H9 (cell line): ENCODE results near the gene LCNL1. TPM values are rescaled to one million over a fixed set of nuclear protein-coding genes. Genes with fewer than 3 reads are reported as not detected.

Experiments
- DNase-seq: peaks from one replicate; pipeline ENCODE4 v3.0.0-alpha.2; 2017
- H2AFZ ChIP-seq: one replicate; pipeline ENCODE4 v1.6.1; 2013; ENCODE audit warnings: mild to moderate bottlenecking, low read length, control low read depth, moderate library complexity
- H2AK5ac ChIP-seq: 2 replicates; pipeline ENCODE4 v1.6.1; 2013; ENCODE audit warnings: low read length, control low read depth, mixed read lengths; ENCODE audit not compliant: insufficient read length
- H2BK120ac ChIP-seq: one replicate; pipeline ENCODE4 v1.6.1; 2013; ENCODE audit warnings: low read depth, mild to moderate bottlenecking, low read length, control low read depth, inconsistent platforms; ENCODE audit not compliant: poor library complexity, severe bottlenecking
- H2BK12ac ChIP-seq: 2 replicates; pipeline ENCODE4 v1.6.1; 2013; ENCODE audit warnings: low read length, control low read depth, mixed read lengths, low read depth; ENCODE audit not compliant: insufficient read length
- H2BK15ac ChIP-seq: 2 replicates; pipeline ENCODE4 v1.6.1; 2013; ENCODE audit warnings: low read depth, low read length, control low read depth
- H2BK20ac ChIP-seq: one replicate; pipeline ENCODE4 v1.6.1; 2013; ENCODE audit warnings: low read depth, mild to moderate bottlenecking, low read length, control low read depth, inconsistent platforms; ENCODE audit not compliant: poor library complexity, severe bottlenecking
- H2BK5ac ChIP-seq: 2 replicates; pipeline ENCODE4 v1.6.1; 2013; ENCODE audit warnings: low read length, control low read depth, mixed read lengths; ENCODE audit not compliant: insufficient read length
- H3K14ac ChIP-seq: 2 replicates; pipeline ENCODE4 v1.6.1; 2013; ENCODE audit warnings: low read length, control low read depth; ENCODE audit not compliant: insufficient read depth
- H3K18ac ChIP-seq: 2 replicates; pipeline ENCODE4 v1.6.1; 2013; ENCODE audit warnings: low read depth, mild to moderate bottlenecking, mixed read lengths, low read length, control low read depth; ENCODE audit not compliant: insufficient read length
- H3K23ac ChIP-seq: 2 replicates; pipeline ENCODE4 v1.6.1; 2013; ENCODE audit warnings: low read length, control low read depth, mixed read lengths, low read depth; ENCODE audit not compliant: insufficient read length
- H3K23me2 ChIP-seq: 2 replicates; pipeline ENCODE4 v1.6.1; 2013; ENCODE audit warnings: low read depth, mild to moderate bottlenecking, mixed read lengths, low read length, control low read depth; ENCODE audit not compliant: insufficient read length, poor library complexity, severe bottlenecking
- H3K27ac ChIP-seq: 2 replicates; pipeline ENCODE4 v1.5.1; 2013; ENCODE audit warnings: low read length, control low read depth, mixed read lengths, low read depth; ENCODE audit not compliant: insufficient read length
- H3K27me3 ChIP-seq: 2 replicates; pipeline ENCODE4 v1.6.1; 2013; ENCODE audit warnings: low read length, control low read depth, inconsistent platforms; ENCODE audit not compliant: insufficient read depth
- H3K4ac ChIP-seq: 2 replicates; pipeline ENCODE4 v1.6.1; 2013; ENCODE audit warnings: low read depth, mild to moderate bottlenecking, control low read depth, inconsistent platforms, low read length, moderate library complexity
- H3K4me1 ChIP-seq: 2 replicates; pipeline ENCODE4 v1.6.1; 2013; ENCODE audit warnings: low read length, control low read depth, inconsistent platforms; ENCODE audit not compliant: insufficient read depth
- H3K4me2 ChIP-seq: 2 replicates; pipeline ENCODE4 v1.6.1; 2013; ENCODE audit warnings: low read length, control low read depth, mixed read lengths; ENCODE audit not compliant: insufficient read length, insufficient read depth
- H3K56ac ChIP-seq: 2 replicates; pipeline ENCODE4 v1.6.1; 2013; ENCODE audit warnings: low read depth, mild to moderate bottlenecking, mixed read lengths, low read length, control low read depth; ENCODE audit not compliant: insufficient read length
- H3K79me1 ChIP-seq: 2 replicates; pipeline ENCODE4 v1.6.1; 2013; ENCODE audit warnings: low read depth, mild to moderate bottlenecking, moderate library complexity, low read length, control low read depth, inconsistent platforms; ENCODE audit not compliant: insufficient read depth, poor library complexity, severe bottlenecking
- H3K79me2 ChIP-seq: 2 replicates; pipeline ENCODE4 v1.6.1; 2013; ENCODE audit warnings: low read length, control low read depth, inconsistent platforms; ENCODE audit not compliant: insufficient read depth
- H3K9ac ChIP-seq: 2 replicates; pipeline ENCODE4 v1.6.1; 2013; ENCODE audit warnings: low read length, control low read depth, mixed read lengths; ENCODE audit not compliant: insufficient read length; ENCODE audit errors: extremely low read depth
- H3K9me3 ChIP-seq: one replicate; pipeline ENCODE4 v1.6.1; 2013; ENCODE audit warnings: low read depth, low read length, inconsistent platforms; ENCODE audit not compliant: control insufficient read depth
- H3T11ph ChIP-seq: one replicate; pipeline ENCODE4 v1.6.1; 2013; ENCODE audit warnings: mild to moderate bottlenecking, low read length, control low read depth, inconsistent platforms
- H4K20me1 ChIP-seq: one replicate; pipeline ENCODE4 v1.6.1; 2013; ENCODE audit not compliant: control insufficient read depth, insufficient read length, insufficient read depth
- H4K5ac ChIP-seq: 2 replicates; pipeline ENCODE4 v1.6.1; 2013; ENCODE audit warnings: low read depth, mild to moderate bottlenecking, mixed read lengths, low read length, control low read depth; ENCODE audit not compliant: insufficient read length
- H4K8ac ChIP-seq: replicated peaks from 2 replicates; pipeline ENCODE4 v1.6.1; 2013; ENCODE audit warnings: low read length, control low read depth, mixed read lengths, low read depth; ENCODE audit not compliant: insufficient read length
- H4K91ac ChIP-seq: 2 replicates; pipeline ENCODE4 v1.6.1; 2013; ENCODE audit warnings: low read depth, mild to moderate bottlenecking, moderate library complexity, mixed read lengths, low read length, control low read depth; ENCODE audit not compliant: insufficient read length
- H3K27ac Mint-ChIP-seq, 3 experiments: 2 replicates in 2 of 3; 3 replicates in 1 of 3; pipeline ENCODE4 v1.8.0; 2020 to 2021; ENCODE audit warnings: mixed read lengths in 3 of 3, mild to moderate bottlenecking in 1 of 3, moderate library complexity in 1 of 3
- H3K27me3 Mint-ChIP-seq: 2 replicates; pipeline ENCODE4 v1.8.0; 2021; ENCODE audit warnings: low read depth, mild to moderate bottlenecking, moderate library complexity, mixed read lengths
- H3K36me3 Mint-ChIP-seq, 3 experiments: 2 replicates in 2 of 3; 3 replicates in 1 of 3; pipeline ENCODE4 v1.8.0; 2020 to 2021; ENCODE audit warnings: low read depth in 3 of 3, mixed read lengths in 3 of 3; ENCODE audit not compliant: insufficient read depth in 1 of 3
- H3K4me1 Mint-ChIP-seq, 2 experiments: 2 replicates each; pipeline ENCODE4 v1.8.0; 2020; ENCODE audit warnings: mixed read lengths in 2 of 2
- H3K4me3 Mint-ChIP-seq, 2 experiments: 2 replicates in 1 of 2; 3 replicates in 1 of 2; pipeline ENCODE4 v1.8.0; 2020 to 2021; ENCODE audit warnings: mild to moderate bottlenecking in 2 of 2, mixed read lengths in 2 of 2, moderate library complexity in 1 of 2
- H3K9me3 Mint-ChIP-seq, 2 experiments: 2 replicates in 1 of 2; 3 replicates in 1 of 2; pipeline ENCODE4 v1.8.0; 2020; ENCODE audit warnings: mild to moderate bottlenecking in 2 of 2, mixed read lengths in 2 of 2, moderate library complexity in 1 of 2
- WGBS: extraction: QIAGEN DNeasy Blood & Tissue Kit; methylation state at CpG from one replicate; pipeline ENCODE4 v1.1.7; 2013; ENCODE audit warnings: missing lambda C conversion rate, low lambda C conversion rate, mixed read lengths; ENCODE audit not compliant: insufficient read length; ENCODE audit errors: extremely low coverage; 5-methylcytosine and 5-hydroxymethylcytosine counted together
- total RNA-seq: library from RNA; stranded (reverse); gene quantifications from 2 replicates; pipeline ENCODE4 v1.2.1, GENCODE V29; 2021
- TF ChIP-seq, protein P1 (sequence below): fragments of 200-600 bp; sonication (generic); conservative IDR thresholded peaks from 3 replicates; pipeline ENCODE4 v1.8.0; 2021; ENCODE audit warnings: antibody characterized with exemption, mild to moderate bottlenecking

Gene LCNL1
- total RNA-seq, 1 experiment from 2014 or later: 0.20 TPM

DNA sequence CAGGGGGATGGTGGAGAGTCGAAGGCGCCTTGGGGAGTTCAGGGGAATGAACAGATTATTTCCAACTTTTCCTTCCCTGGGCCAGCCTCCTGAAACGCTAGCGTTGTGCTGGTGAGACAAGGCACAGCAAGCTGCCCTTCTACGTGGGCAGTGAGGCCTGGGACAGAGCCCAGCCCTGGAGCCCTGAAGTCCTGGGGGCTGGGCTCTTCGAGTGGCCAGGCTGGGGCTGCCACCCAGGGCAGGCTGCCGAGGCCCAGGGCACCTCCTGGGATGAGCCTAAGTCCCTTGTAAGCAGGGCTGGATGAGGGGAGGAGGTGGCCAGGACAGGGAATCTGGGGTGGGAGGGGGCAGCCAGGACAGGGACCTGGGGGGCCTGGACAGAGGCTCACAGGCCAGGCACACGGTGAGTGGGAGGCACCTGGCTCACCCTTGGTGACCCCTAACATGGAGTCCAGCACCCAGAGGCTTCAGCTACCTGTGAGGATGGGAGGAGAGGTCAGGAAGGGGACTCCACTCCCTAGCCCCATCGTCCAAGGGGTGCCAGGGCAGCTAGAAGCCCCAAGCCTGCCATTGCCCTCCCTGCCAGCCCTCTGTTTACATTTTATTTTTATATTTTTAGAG lies 32.0 kb upstream of the LCNL1 start:
- Histone ChIP-seq H3K9ac (no peak overlapping the region), H4K8ac (no peak overlapping the region), H3K18ac (no peak overlapping the region), H3K56ac (no peak overlapping the region), H3K4me2 (peak overlapping the region; percentile 55), H4K91ac (no peak overlapping the region), H3K23me2 (peaks cover 5% of the 10 kb centered on the region), H3T11ph (no peak overlapping the region), H4K20me1 (no peaks in the 10 kb centered on the region), H2AFZ (no peak overlapping the region), H4K5ac (no peak overlapping the region), H2BK12ac (no peak overlapping the region), H2BK15ac (no peak overlapping the region), H3K4ac (no peak overlapping the region), H3K9me3 (no peaks in the 10 kb centered on the region), H3K14ac (0 out of 2 replicates have a peak overlapping the region, but pooled peaks have one; percentile 9), H2BK120ac (no peak overlapping the region), H3K23ac (no peak overlapping the region), H2BK5ac (no peak overlapping the region), H3K79me2 (no peaks in the 10 kb centered on the region), H2AK5ac (no peak overlapping the region), H3K79me1 (no peaks in the 10 kb centered on the region), H2BK20ac (no peak overlapping the region), H3K27ac (no peak overlapping the region), H3K27me3 (no peaks in the 10 kb centered on the region), H3K4me1 (no peaks in the 10 kb centered on the region)
- Mint-ChIP-seq H3K4me3 (peak overlapping the region; percentile 74 to 81), H3K4me1 (peaks cover 8 to 12% of the 10 kb centered on the region in 2 experiments), H3K36me3 (no peaks in the 10 kb centered on the region), H3K9me3 (no peaks in the 10 kb centered on the region), H3K27me3 (no peaks in the 10 kb centered on the region), H3K27ac (no peak overlapping the region; a peak in 1 of 7 replicates)
- no peak for DNase-seq
- TF ChIP-seq, protein P1, sequence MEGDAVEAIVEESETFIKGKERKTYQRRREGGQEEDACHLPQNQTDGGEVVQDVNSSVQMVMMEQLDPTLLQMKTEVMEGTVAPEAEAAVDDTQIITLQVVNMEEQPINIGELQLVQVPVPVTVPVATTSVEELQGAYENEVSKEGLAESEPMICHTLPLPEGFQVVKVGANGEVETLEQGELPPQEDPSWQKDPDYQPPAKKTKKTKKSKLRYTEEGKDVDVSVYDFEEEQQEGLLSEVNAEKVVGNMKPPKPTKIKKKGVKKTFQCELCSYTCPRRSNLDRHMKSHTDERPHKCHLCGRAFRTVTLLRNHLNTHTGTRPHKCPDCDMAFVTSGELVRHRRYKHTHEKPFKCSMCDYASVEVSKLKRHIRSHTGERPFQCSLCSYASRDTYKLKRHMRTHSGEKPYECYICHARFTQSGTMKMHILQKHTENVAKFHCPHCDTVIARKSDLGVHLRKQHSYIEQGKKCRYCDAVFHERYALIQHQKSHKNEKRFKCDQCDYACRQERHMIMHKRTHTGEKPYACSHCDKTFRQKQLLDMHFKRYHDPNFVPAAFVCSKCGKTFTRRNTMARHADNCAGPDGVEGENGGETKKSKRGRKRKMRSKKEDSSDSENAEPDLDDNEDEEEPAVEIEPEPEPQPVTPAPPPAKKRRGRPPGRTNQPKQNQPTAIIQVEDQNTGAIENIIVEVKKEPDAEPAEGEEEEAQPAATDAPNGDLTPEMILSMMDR: no peak
- WGBS: no CpG with 5 or more reads among the region's 9 CpGs
